PC-9 (cell line): ENCODE results near the gene IRAK2.

Experiments
- EZH2 ChIP-seq: fragments of 200-600 bp; sonication (generic); IDR thresholded peaks from 2 replicates; pipeline ENCODE4 v1.8.0; 2017; ENCODE audit warnings: antibody characterized with exemption, low read depth
- TF ChIP-seq, protein P1 (sequence below): fragments of 200-600 bp; sonication (generic); conservative IDR thresholded peaks from 2 replicates; pipeline ENCODE4 v1.6.1; 2017; ENCODE audit warnings: mixed run types, antibody characterized with exemption, mild to moderate bottlenecking, moderate library complexity

DNA sequence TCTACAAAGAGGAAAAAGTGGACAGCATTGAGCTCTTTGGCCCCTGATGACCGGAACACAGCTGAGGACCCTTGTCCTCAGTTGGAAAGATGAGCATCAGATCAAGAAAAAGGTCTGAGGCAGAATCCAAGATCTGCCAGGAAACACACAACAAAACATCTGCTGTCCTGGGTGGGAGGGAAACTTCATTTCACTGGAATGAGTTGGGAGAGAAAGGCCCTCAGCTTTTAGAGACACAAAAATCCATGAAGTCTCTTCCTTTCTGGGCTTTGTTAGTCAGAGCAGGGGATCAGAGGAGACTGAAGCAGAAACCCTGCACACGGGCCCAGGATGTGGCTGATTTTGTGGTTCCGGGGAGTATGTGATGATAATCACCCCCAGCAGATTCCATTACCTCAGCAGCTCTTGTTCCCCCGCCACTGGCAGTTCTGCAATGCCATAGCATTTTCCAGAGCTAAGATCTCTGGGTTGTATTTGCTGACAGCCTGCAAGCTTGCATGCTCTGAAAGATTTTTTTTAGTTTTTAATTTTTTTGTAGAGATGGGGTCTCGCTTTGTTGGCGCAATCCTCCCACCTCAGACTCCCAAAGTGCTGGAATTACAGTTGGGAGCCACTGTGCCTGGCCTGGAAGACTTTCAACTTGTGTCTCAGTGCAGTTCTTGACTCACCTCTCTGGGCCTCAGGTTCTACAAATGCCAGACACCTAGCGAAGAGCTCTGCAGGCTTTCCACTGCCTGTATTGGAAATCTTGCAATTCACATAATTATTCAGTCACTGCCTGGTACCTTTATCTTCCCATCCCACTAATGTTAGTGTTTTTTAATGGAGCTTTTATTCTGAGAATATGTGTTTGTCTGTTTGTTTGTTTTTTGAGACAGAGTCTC lies 77.7 kb downstream of the IRAK2 start:
- TF ChIP-seq, protein P1, sequence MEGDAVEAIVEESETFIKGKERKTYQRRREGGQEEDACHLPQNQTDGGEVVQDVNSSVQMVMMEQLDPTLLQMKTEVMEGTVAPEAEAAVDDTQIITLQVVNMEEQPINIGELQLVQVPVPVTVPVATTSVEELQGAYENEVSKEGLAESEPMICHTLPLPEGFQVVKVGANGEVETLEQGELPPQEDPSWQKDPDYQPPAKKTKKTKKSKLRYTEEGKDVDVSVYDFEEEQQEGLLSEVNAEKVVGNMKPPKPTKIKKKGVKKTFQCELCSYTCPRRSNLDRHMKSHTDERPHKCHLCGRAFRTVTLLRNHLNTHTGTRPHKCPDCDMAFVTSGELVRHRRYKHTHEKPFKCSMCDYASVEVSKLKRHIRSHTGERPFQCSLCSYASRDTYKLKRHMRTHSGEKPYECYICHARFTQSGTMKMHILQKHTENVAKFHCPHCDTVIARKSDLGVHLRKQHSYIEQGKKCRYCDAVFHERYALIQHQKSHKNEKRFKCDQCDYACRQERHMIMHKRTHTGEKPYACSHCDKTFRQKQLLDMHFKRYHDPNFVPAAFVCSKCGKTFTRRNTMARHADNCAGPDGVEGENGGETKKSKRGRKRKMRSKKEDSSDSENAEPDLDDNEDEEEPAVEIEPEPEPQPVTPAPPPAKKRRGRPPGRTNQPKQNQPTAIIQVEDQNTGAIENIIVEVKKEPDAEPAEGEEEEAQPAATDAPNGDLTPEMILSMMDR = no peak
- no peak for TF ChIP-seq EZH2
